Thyroid gland (tissue), 4 donors: ENCODE data around the gene ZNF235.

Source experiments
- CTCF ChIP-seq, 6 experiments: fragments of 200-600 bp in 3 of 6; fragments of 450-650 bp in 3 of 6; sonication (generic) in 3 of 6; IDR thresholded peaks; one replicate each; pipeline ENCODE4 v1.5.1; 2016 to 2019; ENCODE audit warnings: antibody characterized with exemption in 6 of 6, mild to moderate bottlenecking in 2 of 6, inconsistent platforms in 1 of 6, moderate library complexity in 1 of 6
- POLR2A ChIP-seq, 2 donors: fragments of 450-650 bp; IDR thresholded peaks; one replicate each; pipeline ENCODE4 v1.6.1; 2017; ENCODE audit warnings: antibody characterized with exemption in 2 of 2, mild to moderate bottlenecking in 2 of 2, moderate library complexity in 1 of 2

- TF ChIP-seq POLR2A (IDR thresholded peaks at IDR 0.05) (no peak), CTCF (IDR thresholded peaks at IDR 0.05) (no peak)
These were observed 39.4 kb upstream of the ZNF235 start for GRCh38 chr19:44344255-44344654.
